H1 (cell line): ENCODE data around the gene CPEB3. TPM values are rescaled to one million over a fixed set of nuclear protein-coding genes. Genes with fewer than 3 reads are reported as not detected.

Experiments
- CTCF ChIA-PET: fragments of 300-600 bp; sonication (Branson Sonifier 250); formaldehyde crosslinking; loops from one replicate; lab custom pipeline; 2021; ENCODE audit not compliant: partially characterized antibody; lab: Charles Lee
- POLR2A ChIA-PET: fragments of 300-600 bp; sonication (Branson Sonifier 250); formaldehyde crosslinking; loops from one replicate; lab custom pipeline; 2021; ENCODE audit warnings: inconsistent platforms; ENCODE audit not compliant: partially characterized antibody; lab: Charles Lee
- DNase-seq, 2 experiments: peaks; one replicate each; pipeline versions ENCODE4 v3.0.0 to v3.0.0-alpha.2; 2010 to 2022; ENCODE audit warnings: low spot score in 2 of 2, low read depth in 1 of 2, mixed read lengths in 1 of 2
- FAIRE-seq: peaks from 2 replicates; lab custom pipeline; 2011; peaks lifted over from hg19 to GRCh38; lab: Jason Lieb, UNC
- H2AFZ ChIP-seq: 2 replicates; pipeline ENCODE4 v1.8.1; 2012; ENCODE audit warnings: low read length, inconsistent platforms
- H2AK5ac ChIP-seq: 2 replicates; pipeline ENCODE4 v1.6.1; 2013; ENCODE audit warnings: low read depth, low read length
- H2BK120ac ChIP-seq: replicated peaks from 2 replicates; pipeline ENCODE3; 2013; ENCODE audit warnings: low read depth, low read length, inconsistent platforms
- H2BK12ac ChIP-seq: 2 replicates; pipeline ENCODE4 v1.6.1; 2013; ENCODE audit warnings: low read depth, low read length
- H2BK15ac ChIP-seq: 2 replicates; pipeline ENCODE4 v1.6.1; 2013; ENCODE audit warnings: low read length
- H2BK20ac ChIP-seq: 2 replicates; pipeline ENCODE4 v1.6.1; 2013; ENCODE audit warnings: low read length
- H2BK5ac ChIP-seq: 2 replicates; pipeline ENCODE4 v1.6.1; 2013; ENCODE audit warnings: low read depth, low read length
- H3K14ac ChIP-seq: 2 replicates; pipeline ENCODE4 v1.6.1; 2013; ENCODE audit warnings: inconsistent platforms; ENCODE audit not compliant: insufficient read length
- H3K18ac ChIP-seq: 2 replicates; pipeline ENCODE4 v1.6.1; 2013; ENCODE audit warnings: low read length; ENCODE audit errors: extremely low read depth
- H3K23ac ChIP-seq: 2 replicates; pipeline ENCODE4 v1.6.1; 2013; ENCODE audit warnings: inconsistent platforms; ENCODE audit not compliant: insufficient read length
- H3K23me2 ChIP-seq: 2 replicates; pipeline ENCODE4 v1.6.1; 2013; ENCODE audit warnings: low read depth, low read length
- H3K27ac ChIP-seq: 2 replicates; pipeline ENCODE4 v1.6.1; 2011; ENCODE audit warnings: low read depth, low read length, inconsistent platforms
- H3K27me3 ChIP-seq, 4 experiments: replicated peaks in 1 of 4; 1 replicate in 1 of 4; 2 replicates in 3 of 4; pipeline versions ENCODE4 v1.6.1 to v1.8.1; 2011 to 2013; ENCODE audit warnings: low read length in 3 of 4, mild to moderate bottlenecking in 3 of 4, inconsistent platforms in 2 of 4, mixed read lengths in 2 of 4, moderate library complexity in 1 of 4; ENCODE audit not compliant: control insufficient read depth in 3 of 4, insufficient read depth in 3 of 4; ENCODE audit errors: extremely low read depth in 1 of 4
- H3K36me3 ChIP-seq, 4 experiments: 2 replicates each; pipeline versions ENCODE4 v1.6.1 to v1.8.1; 2011 to 2013; ENCODE audit warnings: mild to moderate bottlenecking in 4 of 4, low read length in 3 of 4, moderate library complexity in 2 of 4, control low read depth in 1 of 4, inconsistent platforms in 1 of 4; ENCODE audit not compliant: insufficient read depth in 4 of 4, control insufficient read depth in 2 of 4
- H3K4ac ChIP-seq: replicated peaks from 2 replicates; pipeline ENCODE3; 2013; ENCODE audit warnings: low read length, low read depth, mixed read lengths, inconsistent platforms; ENCODE audit not compliant: insufficient read length
- H3K4me1 ChIP-seq, 4 experiments: replicated peaks in 1 of 4; 1 replicate in 1 of 4; 2 replicates in 3 of 4; pipeline versions ENCODE4 v1.6.1 to v1.8.1; 2011 to 2013; ENCODE audit warnings: low read length in 3 of 4, inconsistent platforms in 2 of 4, mixed read lengths in 1 of 4; ENCODE audit not compliant: insufficient read depth in 4 of 4, control insufficient read depth in 3 of 4
- H3K4me2 ChIP-seq, 2 experiments: 2 replicates each; pipeline versions ENCODE4 v1.6.1 to v1.8.1; 2011 to 2013; ENCODE audit warnings: low read depth in 2 of 2, low read length in 2 of 2, control low read depth in 1 of 2, inconsistent platforms in 1 of 2, mild to moderate bottlenecking in 1 of 2; ENCODE audit not compliant: insufficient read depth in 1 of 2
- H3K4me3 ChIP-seq, 4 experiments: fragments of 200-600, 300-600 bp in 1 of 4; sonication (generic), shearing (Covaris generic), sonication (Bioruptor Twin) in 1 of 4; 2 replicates each; pipeline versions ENCODE4 v1.5.1 to v1.8.1; 2011 to 2016; ENCODE audit warnings: low read length in 4 of 4, low read depth in 3 of 4, control low read depth in 2 of 4, inconsistent platforms in 2 of 4, mild to moderate bottlenecking in 2 of 4, mixed read lengths in 1 of 4, moderate library complexity in 1 of 4; ENCODE audit not compliant: insufficient read depth in 2 of 4; ENCODE audit errors: extremely low read depth in 1 of 4
- H3K56ac ChIP-seq: replicated peaks from 2 replicates; pipeline ENCODE3; 2013; ENCODE audit warnings: low read depth, mild to moderate bottlenecking, mixed read lengths, low read length, inconsistent platforms; ENCODE audit not compliant: insufficient read length
- H3K79me1 ChIP-seq: 2 replicates; pipeline ENCODE4 v1.6.1; 2013; ENCODE audit warnings: low read depth, low read length, control low read depth
- H3K79me2 ChIP-seq, 2 experiments: 2 replicates each; pipeline versions ENCODE4 v1.6.1 to v1.8.1; 2012 to 2013; ENCODE audit warnings: low read length in 2 of 2, mild to moderate bottlenecking in 2 of 2, inconsistent platforms in 1 of 2; ENCODE audit not compliant: insufficient read depth in 2 of 2, control insufficient read depth in 1 of 2
- H3K9ac ChIP-seq, 4 experiments: replicated peaks in 1 of 4; 1 replicate in 1 of 4; 2 replicates in 3 of 4; pipeline versions ENCODE4 v1.6.1 to v1.8.1; 2011 to 2013; ENCODE audit warnings: low read depth in 3 of 4, low read length in 3 of 4, control low read depth in 2 of 4, mild to moderate bottlenecking in 2 of 4, moderate library complexity in 2 of 4, inconsistent platforms in 1 of 4; ENCODE audit errors: extremely low read depth in 1 of 4
- H3K9me3 ChIP-seq, 2 experiments: 2 replicates each; pipeline versions ENCODE4 v1.6.1 to v1.8.1; 2012 to 2013; ENCODE audit warnings: mild to moderate bottlenecking in 2 of 2, moderate library complexity in 2 of 2, control low read depth in 1 of 2, inconsistent platforms in 1 of 2, low read depth in 1 of 2, low read length in 1 of 2, mixed read lengths in 1 of 2; ENCODE audit not compliant: insufficient read depth in 2 of 2
- H4K20me1 ChIP-seq, 2 experiments: replicated peaks in 1 of 2; 2 replicates each; pipeline versions ENCODE3 to v1.8.1; 2011 to 2013; ENCODE audit warnings: inconsistent platforms in 2 of 2, low read length in 2 of 2, mild to moderate bottlenecking in 1 of 2; ENCODE audit not compliant: insufficient read depth in 2 of 2, control insufficient read depth in 1 of 2
- H4K5ac ChIP-seq: 2 replicates; pipeline ENCODE4 v1.6.1; 2013; ENCODE audit warnings: low read length, low read depth, mixed read lengths, inconsistent platforms; ENCODE audit not compliant: insufficient read length
- H4K8ac ChIP-seq: 2 replicates; pipeline ENCODE4 v1.8.0; 2013; ENCODE audit warnings: mild to moderate bottlenecking, moderate library complexity, low read length, inconsistent platforms; ENCODE audit not compliant: insufficient read depth; ENCODE audit errors: extremely low read depth
- H4K91ac ChIP-seq: replicated peaks from 2 replicates; pipeline ENCODE3; 2013; ENCODE audit warnings: low read length, mixed read lengths, inconsistent platforms; ENCODE audit not compliant: insufficient read length
- ASH2L ChIP-seq: fragments of 200-600, 300-600 bp; sonication (generic); IDR thresholded peaks from one replicate; pipeline ENCODE4 v1.7.1; 2017; ENCODE audit warnings: low read length
- ATF2 ChIP-seq: IDR thresholded peaks from 2 replicates; pipeline ENCODE4 v1.6.1; 2012; ENCODE audit warnings: low read length, inconsistent platforms
- BACH1 ChIP-seq: IDR thresholded peaks from 2 replicates; pipeline ENCODE4 v1.6.1; 2012; ENCODE audit warnings: low read length, improper control_type of control experiment
- BCL11A ChIP-seq, 2 experiments: IDR thresholded peaks; one replicate each; pipeline ENCODE4 v1.6.1; 2011; ENCODE audit warnings: low read depth in 2 of 2, low read length in 2 of 2, mild to moderate bottlenecking in 2 of 2
- CHD1 ChIP-seq: IDR thresholded peaks from 2 replicates; pipeline ENCODE4 v1.6.1; 2012; ENCODE audit warnings: low read depth, low read length, improper control_type of control experiment
- FOSL1 ChIP-seq: IDR thresholded peaks from 2 replicates; pipeline ENCODE4 v1.6.1; 2011; ENCODE audit warnings: mild to moderate bottlenecking, low read depth, low read length, moderate library complexity; ENCODE audit not compliant: insufficient read depth
- MAX ChIP-seq: IDR thresholded peaks from 2 replicates; pipeline ENCODE4 v1.6.1; 2012; ENCODE audit warnings: inconsistent platforms
- NANOG ChIP-seq: IDR thresholded peaks from 2 replicates; pipeline ENCODE4 v1.6.1; 2011; ENCODE audit warnings: low read length, low read depth, mild to moderate bottlenecking, inconsistent platforms; ENCODE audit not compliant: insufficient read depth, poor library complexity, severe bottlenecking
- RXRA ChIP-seq: IDR thresholded peaks from 2 replicates; pipeline ENCODE4 v1.6.1; 2011; ENCODE audit warnings: low read depth, mild to moderate bottlenecking, low read length, moderate library complexity; ENCODE audit not compliant: insufficient read depth
- SIN3A ChIP-seq, 2 experiments: IDR thresholded peaks in 1 of 2; conservative IDR thresholded peaks in 1 of 2; 2 replicates each; pipeline ENCODE4 v1.6.1; 2011 to 2012; ENCODE audit warnings: low read length in 2 of 2, improper control_type of control experiment in 1 of 2, low read depth in 1 of 2, mild to moderate bottlenecking in 1 of 2
- SIX5 ChIP-seq: IDR thresholded peaks from 2 replicates; pipeline ENCODE4 v1.6.1; 2011; ENCODE audit warnings: mild to moderate bottlenecking, low read depth, low read length
- SP1 ChIP-seq: IDR thresholded peaks from 2 replicates; pipeline ENCODE4 v1.6.1; 2011; ENCODE audit warnings: low read depth, low read length
- SRF ChIP-seq: IDR thresholded peaks from 2 replicates; pipeline ENCODE4 v1.6.1; 2011; ENCODE audit warnings: mild to moderate bottlenecking, low read depth, low read length, moderate library complexity
- YY1 ChIP-seq: IDR thresholded peaks from 2 replicates; pipeline ENCODE4 v1.6.1; 2011; ENCODE audit warnings: low read depth, mild to moderate bottlenecking, low read length
- WGBS, 2 experiments: shearing (Covaris generic) in 1 of 2; methylation state at CpG; one replicate each; pipeline versions ENCODE4 v1.1.6 to v1.1.7; 2013 to 2015; ENCODE audit warnings: low lambda C conversion rate in 2 of 2, mixed read lengths in 2 of 2, inconsistent platforms in 1 of 2, low coverage in 1 of 2, missing lambda C conversion rate in 1 of 2; ENCODE audit not compliant: insufficient replicate concordance in 2 of 2, insufficient coverage in 1 of 2, insufficient read length in 1 of 2; ENCODE audit errors: extremely low coverage in 1 of 2, missing lambda C conversion rate in 1 of 2; 5-methylcytosine and 5-hydroxymethylcytosine counted together
- polyA plus RNA-seq, 7 experiments: library from polyadenylated mRNA; depleted of rRNA in 3 of 7; stranded (reverse) in 5 of 7; unstranded in 2 of 7; fragments of >200 nt in 5 of 7; fragments of 200-250 nt in 2 of 7; gene quantifications; 1 replicate in 5 of 7; 2 replicates in 1 of 7; 4 replicates in 1 of 7; pipeline versions ENCODE4 v1.2.1 to v1.2.3, GENCODE V29; 2011 to 2013; ENCODE audit warnings: missing spikeins in 2 of 7, mixed read lengths in 2 of 7
- total RNA-seq: library from RNA; stranded (reverse); fragmentation: NEBNext Ultra II Directional; extraction: Animal tissue kit (Norgen Biotek cat#: 25700); gene quantifications from 2 replicates; pipeline ENCODE4 v1.2.1, GENCODE V29; 2021

Gene CPEB3
- total and polyA plus RNA-seq, 2 of the 8 experiments (the other 6 are each of a cell fraction or from before 2014, with no cell fraction given), result 0.39 to 1.7 TPM

- Histone ChIP-seq H3K79me2 (no peaks in the 10 kb centered on the region), H2AK5ac (no peak overlapping the region), H3K27ac (no peak overlapping the region), H3K14ac (no peak overlapping the region), H3K36me3 (no peaks in the 10 kb centered on the region), H3K9me3 (no peaks in the 10 kb centered on the region), H2BK120ac (no peak overlapping the region), H4K91ac (no peak overlapping the region), H2BK15ac (no peak overlapping the region), H3K4me3 (no peak overlapping the region), H2BK20ac (no peak overlapping the region), H3K18ac (no peak overlapping the region), H3K23ac (no peak overlapping the region), H3K4ac (no peak overlapping the region), H3K56ac (no peak overlapping the region), H3K27me3 (no peaks in the 10 kb centered on the region), H3K79me1 (no peaks in the 10 kb centered on the region), H2BK5ac (no peak overlapping the region), H4K8ac (no peak overlapping the region), H3K9ac (no peak overlapping the region), H3K23me2 (no peaks in the 10 kb centered on the region), H3K4me1 (no peaks in the 10 kb centered on the region), H2BK12ac (no peak overlapping the region), H4K20me1 (no peaks in the 10 kb centered on the region), H4K5ac (no peak overlapping the region), H2AFZ (no peak overlapping the region), H3K4me2 (no peak overlapping the region)
- ChIA-PET CTCF (no interaction called here), POLR2A (no interaction called here)
- WGBS, 2 experiments, result 85% methylated on average over 1 of the region's 1 CpG; no CpG with 5 or more reads in 1 of the 2 experiments
- DNase-seq (no peak), FAIRE-seq (no peak)
- TF ChIP-seq SIN3A (conservative IDR thresholded peaks at IDR 0.05 in 1 of 2, IDR thresholded peaks at IDR 0.05 in 1 of 2; ENCODE audit: low read depth in 1 of 2, low read length in 2 of 2), result no peak
- TF ChIP-seq SRF, result no peak
- no peak for TF ChIP-seq MAX
- TF ChIP-seq ATF2, result no peak
- no peak for TF ChIP-seq BACH1
- no peak for TF ChIP-seq FOSL1
- no peak for TF ChIP-seq NANOG
- TF ChIP-seq ASH2L, result no peak
- no peak for TF ChIP-seq RXRA
- no peak for TF ChIP-seq BCL11A (IDR thresholded peaks at IDR 0.05; ENCODE audit: low read depth in 2 of 2, low read length in 2 of 2)
- no peak for TF ChIP-seq CHD1
- TF ChIP-seq SP1, result no peak
- no peak for TF ChIP-seq YY1
- no peak for TF ChIP-seq SIX5
These were observed 222.0 kb downstream of the CPEB3 start for GRCh38 chr10:92068900-92069299.
